ENCODE data around the gene HAPLN1.
"Not testable (repeated sequence)": the region's sequence is repeated elsewhere in the genome, so short reads cannot be mapped to it uniquely, and the experiment has no call there.

Gene HAPLN1

GRCh38 chr5:83740741-83741140 is 20.1 kb upstream of the HAPLN1 start:
- Histone ChIP-seq H3K36me3 (no peaks in the 10 kb centered on the region), H3K27me3 (ENCODE audit: insufficient read depth, low read depth, severe bottlenecking) (no peaks in the 10 kb centered on the region), H3K9me3 (ENCODE audit: severe bottlenecking) (no peaks in the 10 kb centered on the region), H3K4me3 (ENCODE audit: low read depth, low read length) (no peak overlapping the region), H3K27ac (no peak overlapping the region)
- DNase-seq = no peak
- no peak for TF ChIP-seq CTCF (IDR thresholded peaks at IDR 0.05; ENCODE audit: low read depth, low read length)

- not testable (repeated sequence) for H3K4me3 ChIP-seq (ENCODE audit: low read depth, low read length); H3K27me3 ChIP-seq (ENCODE audit: insufficient read depth, low read depth, severe bottlenecking); DNase-seq; H3K36me3 ChIP-seq; H3K9me3 ChIP-seq (ENCODE audit: severe bottlenecking); H3K27ac ChIP-seq
Measured at GRCh38 chr5:83736169-83736568, 15.5 kb upstream of the HAPLN1 start.

GRCh38 chr5:83735058-83735457 is 14.4 kb upstream of the HAPLN1 start:
- DNase-seq; H3K9me3 ChIP-seq (ENCODE audit: severe bottlenecking); H3K27me3 ChIP-seq (ENCODE audit: insufficient read depth, low read depth, severe bottlenecking): not testable (repeated sequence)

GRCh38 chr5:83731638-83732037 is 11.0 kb upstream of the HAPLN1 start:
- TF ChIP-seq CTCF (IDR thresholded peaks at IDR 0.05; ENCODE audit: low read depth, low read length) = no peak

More at GRCh38 chr5:83735058-83735457, 14.4 kb upstream of the HAPLN1 start:
- H3K4me3 ChIP-seq (ENCODE audit: low read depth, low read length); H3K27ac ChIP-seq; H3K36me3 ChIP-seq: not testable (repeated sequence)

GRCh38 chr5:83729362-83729761 is 8.7 kb upstream of the HAPLN1 start:
- H3K36me3 ChIP-seq = no peaks in the 10 kb centered on the region
- no peak for TF ChIP-seq CTCF (IDR thresholded peaks at IDR 0.05; ENCODE audit: low read depth, low read length)
- H3K27me3 ChIP-seq (ENCODE audit: insufficient read depth, low read depth, severe bottlenecking) = no peaks in the 10 kb centered on the region
- H3K9me3 ChIP-seq (ENCODE audit: severe bottlenecking) = no peaks in the 10 kb centered on the region
- no peak overlapping the region for H3K4me3 ChIP-seq (ENCODE audit: low read depth, low read length)
- no peak for DNase-seq
- no peak overlapping the region for H3K27ac ChIP-seq

More at GRCh38 chr5:83731638-83732037, 11.0 kb upstream of the HAPLN1 start:
- Histone ChIP-seq H3K4me3 (ENCODE audit: low read depth, low read length) (no peak overlapping the region), H3K27ac (no peak overlapping the region), H3K27me3 (ENCODE audit: insufficient read depth, low read depth, severe bottlenecking) (no peaks in the 10 kb centered on the region), H3K9me3 (ENCODE audit: severe bottlenecking) (peaks cover 2% of the 10 kb centered on the region), H3K36me3 (no peaks in the 10 kb centered on the region)
- no peak for DNase-seq

- TF ChIP-seq CTCF (IDR thresholded peaks at IDR 0.05; ENCODE audit: low read depth, low read length) = no peak
- Histone ChIP-seq H3K27ac (no peak overlapping the region), H3K4me3 (ENCODE audit: low read depth, low read length) (no peak overlapping the region), H3K36me3 (no peaks in the 10 kb centered on the region), H3K9me3 (ENCODE audit: severe bottlenecking) (no peaks in the 10 kb centered on the region), H3K27me3 (ENCODE audit: insufficient read depth, low read depth, severe bottlenecking) (no peaks in the 10 kb centered on the region)
- no peak for DNase-seq
Measured at GRCh38 chr5:83726912-83727311, 6.3 kb upstream of the HAPLN1 start.

GRCh38 chr5:83724935-83725334 is 4.3 kb upstream of the HAPLN1 start:
- Histone ChIP-seq H3K27me3 (ENCODE audit: insufficient read depth, low read depth, severe bottlenecking) (no peaks in the 10 kb centered on the region), H3K4me3 (ENCODE audit: low read depth, low read length) (no peak overlapping the region), H3K36me3 (no peaks in the 10 kb centered on the region), H3K9me3 (ENCODE audit: severe bottlenecking) (no peaks in the 10 kb centered on the region), H3K27ac (no peak overlapping the region)
- DNase-seq = no peak
- TF ChIP-seq CTCF (IDR thresholded peaks at IDR 0.05; ENCODE audit: low read depth, low read length) = no peak

Data from WERI-Rb-1 (cell line).